GM12878 (cell line): Measurements from ENCODE around the gene ZNF354B.

Source experiments
- CREB1 ChIP-seq: IDR thresholded peaks from 2 replicates; pipeline ENCODE4 v1.6.1; 2012; ENCODE audit warnings: low read depth, mild to moderate bottlenecking, inconsistent platforms
- CTCF ChIP-seq, 3 experiments: IDR thresholded peaks in 2 of 3; conservative IDR thresholded peaks in 1 of 3; 2 replicates each; pipeline ENCODE4 v1.5.1; 2011; ENCODE audit warnings: low read depth in 3 of 3, low read length in 3 of 3, mild to moderate bottlenecking in 3 of 3, control low read depth in 2 of 3, moderate library complexity in 2 of 3, inconsistent platforms in 1 of 3, mixed read lengths in 1 of 3; ENCODE audit not compliant: control insufficient read depth in 2 of 3, insufficient read depth in 1 of 3; ENCODE audit errors: extremely low read depth in 1 of 3
- JUND ChIP-seq: IDR thresholded peaks from 2 replicates; pipeline ENCODE4 v1.6.1; 2012; ENCODE audit warnings: low read depth, mild to moderate bottlenecking, low read length, improper control_type of control experiment, moderate library complexity
- MYC ChIP-seq: IDR thresholded peaks from 2 replicates; pipeline ENCODE4 v1.6.1; 2011; ENCODE audit warnings: mild to moderate bottlenecking, low read length, moderate library complexity, inconsistent platforms; ENCODE audit not compliant: insufficient read depth, insufficient replicate concordance, insufficient read length, severe bottlenecking
- NFYB ChIP-seq: IDR thresholded peaks from 2 replicates; pipeline ENCODE4 v1.6.1; 2011; ENCODE audit warnings: low read depth, mild to moderate bottlenecking, low read length, improper control_type of control experiment, moderate library complexity; ENCODE audit not compliant: insufficient read depth
- RFX5 ChIP-seq: IDR thresholded peaks from 2 replicates; pipeline ENCODE4 v1.6.1; 2011; ENCODE audit warnings: low read depth, low read length, improper control_type of control experiment
- USF2 ChIP-seq: IDR thresholded peaks from 2 replicates; pipeline ENCODE4 v1.6.1; 2011; ENCODE audit warnings: low read depth, low read length, improper control_type of control experiment, borderline replicate concordance

DNA sequence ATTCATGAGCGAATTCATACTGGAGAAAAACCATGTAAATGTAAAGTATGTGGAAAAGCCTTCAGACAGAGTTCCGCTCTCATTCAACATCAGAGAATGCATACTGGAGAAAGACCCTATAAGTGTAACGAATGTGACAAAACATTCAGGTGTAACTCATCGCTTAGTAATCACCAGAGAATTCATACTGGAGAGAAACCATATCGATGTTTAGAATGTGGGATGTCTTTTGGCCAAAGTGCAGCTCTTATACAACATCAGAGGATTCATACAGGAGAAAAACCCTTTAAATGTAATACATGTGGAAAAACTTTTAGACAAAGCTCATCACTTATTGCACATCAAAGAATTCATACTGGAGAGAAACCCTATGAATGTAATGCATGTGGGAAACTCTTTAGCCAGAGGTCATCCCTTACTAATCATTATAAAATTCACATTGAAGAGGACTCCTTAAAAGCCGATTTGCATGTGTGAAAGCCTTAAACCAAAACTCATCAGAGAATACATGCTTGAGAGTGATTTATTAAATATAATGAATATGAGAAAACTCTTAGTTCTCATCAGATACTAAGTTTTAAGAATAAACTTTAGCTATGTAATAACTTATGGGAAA is 24.2 kb downstream of the ZNF354B start:
- TF ChIP-seq NFYB (no peak), CREB1 (no peak), CTCF (IDR thresholded peaks at IDR 0.05 in 2 of 3, conservative IDR thresholded peaks at IDR 0.05 in 1 of 3; ENCODE audit: control insufficient read depth in 2 of 3, extremely low read depth in 1 of 3, insufficient read depth in 1 of 3, low read depth in 3 of 3, low read length in 3 of 3) (no peak), JUND (no peak), RFX5 (no peak), USF2 (no peak), MYC (no peak)
